Osteocyte (in vitro differentiated cells): ENCODE measurements around the gene SLC6A13. TPM values are rescaled to one million over a fixed set of nuclear protein-coding genes. Genes with fewer than 3 reads are reported as not detected.
A peak's percentile ranks its signal among the peaks of the same experiment; 100 is the strongest.
"Not testable (repeated sequence)": the region's sequence is repeated elsewhere in the genome, so short reads cannot be mapped to it uniquely, and the experiment has no call there.

Source experiments
- DNase-seq: peaks from one replicate; pipeline ENCODE4 v3.0.0; 2021; ENCODE audit warnings: mixed read lengths; ENCODE audit not compliant: unreplicated experiment; ENCODE audit errors: extremely low spot score
- H3K27ac Mint-ChIP-seq: one replicate; pipeline ENCODE4 v1.8.0; 2021; ENCODE audit warnings: mild to moderate bottlenecking, mixed read lengths; ENCODE audit not compliant: unreplicated experiment
- H3K27me3 Mint-ChIP-seq: one replicate; pipeline ENCODE4 v1.8.0; 2021; ENCODE audit warnings: mixed read lengths; ENCODE audit not compliant: unreplicated experiment
- H3K36me3 Mint-ChIP-seq: one replicate; pipeline ENCODE4 v1.8.0; 2021; ENCODE audit warnings: mixed read lengths; ENCODE audit not compliant: unreplicated experiment
- H3K4me1 Mint-ChIP-seq: one replicate; pipeline ENCODE4 v1.8.0; 2021; ENCODE audit warnings: mixed read lengths; ENCODE audit not compliant: unreplicated experiment
- H3K4me3 Mint-ChIP-seq: one replicate; pipeline ENCODE4 v1.8.0; 2021; ENCODE audit warnings: mild to moderate bottlenecking, moderate library complexity, mixed read lengths; ENCODE audit not compliant: unreplicated experiment
- H3K9me3 Mint-ChIP-seq: one replicate; pipeline ENCODE4 v1.8.0; 2021; ENCODE audit warnings: mixed read lengths; ENCODE audit not compliant: unreplicated experiment
- CTCF ChIP-seq: fragments of 200-600 bp; sonication (generic); IDR thresholded peaks from 2 replicates; pipeline ENCODE4 v1.5.0; 2021; ENCODE audit warnings: antibody characterized with exemption, mild to moderate bottlenecking, moderate library complexity
- total RNA-seq: library from RNA; stranded (reverse); gene quantifications from 2 replicates; pipeline ENCODE4 v1.2.1, GENCODE V29; 2021

Gene SLC6A13
- total RNA-seq, 1 donor from 2014 or later, result 0.43 TPM

- no peaks in the 10 kb centered on the region for H3K36me3 Mint-ChIP-seq
- no peak overlapping the region for H3K27ac Mint-ChIP-seq
- no peak overlapping the region for H3K4me3 Mint-ChIP-seq
- no peak for TF ChIP-seq CTCF
- peaks cover 15% of the 10 kb centered on the region for H3K27me3 Mint-ChIP-seq
- peak; percentile 56 for DNase-seq
- peaks cover 5% of the 10 kb centered on the region for H3K9me3 Mint-ChIP-seq
- no peaks in the 10 kb centered on the region for H3K4me1 Mint-ChIP-seq
Measured at GRCh38 chr12:240566-240965, 22.1 kb downstream of the SLC6A13 start.

GRCh38 chr12:238736-239398 lies 23.8 kb downstream of the SLC6A13 start:
- no peaks in the 10 kb centered on the region for H3K4me1 Mint-ChIP-seq
- H3K27ac Mint-ChIP-seq, result no peak overlapping the region
- DNase-seq, result peak; percentile 44
- peaks cover 9% of the 10 kb centered on the region for H3K9me3 Mint-ChIP-seq
- TF ChIP-seq CTCF, result no peak
- H3K36me3 Mint-ChIP-seq, result no peaks in the 10 kb centered on the region
- peaks cover 9% of the 10 kb centered on the region for H3K27me3 Mint-ChIP-seq
- H3K4me3 Mint-ChIP-seq, result no peak overlapping the region

GRCh38 chr12:238116-238515 lies 24.5 kb downstream of the SLC6A13 start:
- Mint-ChIP-seq H3K4me1 (no peaks in the 10 kb centered on the region), H3K4me3 (no peak overlapping the region), H3K36me3 (no peaks in the 10 kb centered on the region), H3K27me3 (peaks cover 4% of the 10 kb centered on the region), H3K27ac (no peak overlapping the region), H3K9me3 (peaks cover 9% of the 10 kb centered on the region)
- TF ChIP-seq CTCF, result no peak
- DNase-seq, result peak; percentile 15

GRCh38 chr12:237026-237815 lies 25.4 kb downstream of the SLC6A13 start:
- no peak for TF ChIP-seq CTCF
- Mint-ChIP-seq H3K27ac (no peak overlapping the region), H3K4me1 (no peaks in the 10 kb centered on the region), H3K36me3 (no peaks in the 10 kb centered on the region), H3K27me3 (peaks cover 3% of the 10 kb centered on the region), H3K4me3 (no peak overlapping the region), H3K9me3 (peaks cover 9% of the 10 kb centered on the region)
- DNase-seq, result peak; percentile 78

GRCh38 chr12:236445-236844 lies 26.2 kb downstream of the SLC6A13 start:
- Mint-ChIP-seq H3K4me1 (no peaks in the 10 kb centered on the region), H3K4me3 (no peak overlapping the region), H3K27me3 (peaks cover 8% of the 10 kb centered on the region), H3K9me3 (peaks cover 9% of the 10 kb centered on the region), H3K27ac (no peak overlapping the region), H3K36me3 (no peaks in the 10 kb centered on the region)
- no peak for TF ChIP-seq CTCF
- DNase-seq, result peak; percentile 34

- H3K27me3 Mint-ChIP-seq, result peaks cover 13% of the 10 kb centered on the region
- not testable (repeated sequence) for H3K36me3 Mint-ChIP-seq, H3K4me3 Mint-ChIP-seq
Measured at GRCh38 chr12:235967-236366, 26.7 kb downstream of the SLC6A13 start.

More at GRCh38 chr12:235967-236366, 26.7 kb downstream of the SLC6A13 start:
- not testable (repeated sequence) for H3K9me3 Mint-ChIP-seq, H3K4me1 Mint-ChIP-seq, H3K27ac Mint-ChIP-seq
- DNase-seq, result peak; percentile 13
